ENCODE results near the gene CTCFL. TPM values are rescaled to one million over a fixed set of nuclear protein-coding genes. Genes with fewer than 3 reads are reported as not detected.

Gene CTCFL
- total RNA-seq, 4 donors from 2014 or later = not detected

GRCh38 chr20:57508831-57509230 is 16.1 kb downstream of the CTCFL start:
- Histone ChIP-seq H3K36me3 (no peaks in the 10 kb centered on the region), H3K4me1 (peaks cover 0 to 8% (median 6%) of the 10 kb centered on the region in 4 donors), H3K27ac (replicated peaks in 1 of 4) (no peak overlapping the region), H3K27me3 (no peaks in the 10 kb centered on the region), H3K9me3 (no peaks in the 10 kb centered on the region), H3K4me3 (no peak overlapping the region)
- intact Hi-C loops (cut with DNase I) = no loop called here
- 90% methylated on average over 5 of the region's 5 CpGs for WGBS
- no peak for TF ChIP-seq EP300 (IDR thresholded peaks at IDR 0.05)
- no peak for DNase-seq (ENCODE audit: extremely low spot score)

DNA sequence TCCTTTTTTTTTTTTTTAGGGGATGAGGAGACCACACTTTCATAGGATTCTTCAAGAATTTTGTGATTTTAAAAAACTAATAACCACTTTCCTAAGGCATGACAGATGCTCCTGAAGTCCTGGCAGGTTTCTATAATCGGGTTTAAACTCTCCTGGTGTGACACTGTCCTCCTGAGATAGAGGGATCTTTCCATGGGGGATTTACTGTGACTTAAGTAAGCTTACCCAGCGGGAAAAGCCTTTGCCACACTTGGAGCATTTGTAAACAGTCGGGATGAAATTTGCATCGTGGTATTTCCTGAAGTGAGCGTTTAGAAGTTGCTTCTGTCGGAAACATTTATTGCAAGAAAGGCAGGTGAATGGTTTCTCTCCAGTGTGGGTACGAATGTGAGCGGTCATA is 16.6 kb downstream of the CTCFL start:
- no peak for TF ChIP-seq POLR2A (IDR thresholded peaks at IDR 0.05; ENCODE audit: low read depth)
- no peaks in the 10 kb centered on the region for H3K27me3 ChIP-seq
- 75% methylated on average over 8 of the region's 8 CpGs for WGBS
- no peak overlapping the region for H3K4me3 ChIP-seq
- H3K4me1 ChIP-seq = peaks cover 0 to 8% (median 5%) of the 10 kb centered on the region in 4 donors
- no peaks in the 10 kb centered on the region for H3K36me3 ChIP-seq
- no peaks in the 10 kb centered on the region for H3K9me3 ChIP-seq
- intact Hi-C loops (cut with DNase I) = no loop called here
- no peak for DNase-seq (ENCODE audit: extremely low spot score)
- no peak overlapping the region for H3K27ac ChIP-seq (replicated peaks in 1 of 4)

- Histone ChIP-seq H3K9me3 (no peaks in the 10 kb centered on the region), H3K27me3 (no peaks in the 10 kb centered on the region), H3K4me1 (peaks cover 0 to 8% (median 5%) of the 10 kb centered on the region in 4 donors), H3K27ac (replicated peaks in 1 of 4) (no peak overlapping the region), H3K4me3 (no peak overlapping the region), H3K36me3 (no peaks in the 10 kb centered on the region)
- 48% methylated on average over 6 of the region's 6 CpGs for WGBS
- no peak for TF ChIP-seq CTCF (IDR thresholded peaks at IDR 0.05)
- no peak for TF ChIP-seq POLR2A (IDR thresholded peaks at IDR 0.05; ENCODE audit: low read depth)
- DNase-seq (ENCODE audit: extremely low spot score) = no peak
- intact Hi-C loops (cut with DNase I) = no loop called here
Observed at GRCh38 chr20:57507477-57507876, 17.5 kb downstream of the CTCFL start.

- Histone ChIP-seq H3K36me3 (no peaks in the 10 kb centered on the region), H3K27me3 (no peaks in the 10 kb centered on the region), H3K27ac (replicated peaks in 1 of 4) (no peak overlapping the region), H3K4me1 (peaks cover 0 to 8% (median 5%) of the 10 kb centered on the region in 4 donors), H3K4me3 (no peak overlapping the region), H3K9me3 (no peaks in the 10 kb centered on the region)
- TF ChIP-seq POLR2A (IDR thresholded peaks at IDR 0.05; ENCODE audit: low read depth) = no peak
- no peak for TF ChIP-seq EP300 (IDR thresholded peaks at IDR 0.05)
- TF ChIP-seq CTCF (IDR thresholded peaks at IDR 0.05) = no peak
- no peak for TF ChIP-seq POLR2AphosphoS5 (IDR thresholded peaks at IDR 0.05)
- DNase-seq (ENCODE audit: extremely low spot score) = no peak
- WGBS = 76% methylated on average over 6 of the region's 6 CpGs
- intact Hi-C loops (cut with DNase I) = no loop called here
Observed at GRCh38 chr20:57505979-57506378, 19.0 kb downstream of the CTCFL start.

DNA sequence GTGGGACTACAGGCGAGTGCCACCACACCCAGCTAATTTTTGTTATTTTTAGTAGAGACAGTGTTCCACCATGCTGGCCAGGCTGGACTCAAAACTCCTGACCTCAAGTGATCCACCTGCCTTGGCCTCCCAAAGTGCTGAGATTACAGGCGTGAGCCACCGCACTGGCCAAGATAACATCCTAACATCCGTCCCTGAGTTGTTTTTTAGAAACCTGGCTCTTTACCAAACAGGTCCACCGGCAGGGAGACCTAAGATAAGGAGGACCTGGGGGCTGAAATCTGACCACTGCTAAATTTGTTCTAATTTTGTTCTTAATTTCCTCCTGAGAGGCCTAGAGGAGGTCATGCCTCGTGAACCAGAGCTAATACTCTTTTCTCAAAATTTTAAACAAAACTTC is 20.5 kb downstream of the CTCFL start:
- H3K27me3 ChIP-seq = no peaks in the 10 kb centered on the region
- intact Hi-C loops (cut with DNase I) = no loop called here
- no peak for DNase-seq (ENCODE audit: extremely low spot score)
- 84% methylated on average over 6 of the region's 6 CpGs for WGBS
- H3K4me1 ChIP-seq = peaks cover 0 to 8% (median 5%) of the 10 kb centered on the region in 4 donors
- H3K9me3 ChIP-seq = no peaks in the 10 kb centered on the region
- no peak for TF ChIP-seq POLR2A (IDR thresholded peaks at IDR 0.05; ENCODE audit: low read depth)
- TF ChIP-seq EP300 (IDR thresholded peaks at IDR 0.05) = no peak
- no peak for TF ChIP-seq CTCF (IDR thresholded peaks at IDR 0.05)
- TF ChIP-seq POLR2AphosphoS5 (IDR thresholded peaks at IDR 0.05) = no peak
- no peak overlapping the region for H3K27ac ChIP-seq (replicated peaks in 1 of 4)
- no peak overlapping the region for H3K4me3 ChIP-seq
- no peaks in the 10 kb centered on the region for H3K36me3 ChIP-seq

DNA sequence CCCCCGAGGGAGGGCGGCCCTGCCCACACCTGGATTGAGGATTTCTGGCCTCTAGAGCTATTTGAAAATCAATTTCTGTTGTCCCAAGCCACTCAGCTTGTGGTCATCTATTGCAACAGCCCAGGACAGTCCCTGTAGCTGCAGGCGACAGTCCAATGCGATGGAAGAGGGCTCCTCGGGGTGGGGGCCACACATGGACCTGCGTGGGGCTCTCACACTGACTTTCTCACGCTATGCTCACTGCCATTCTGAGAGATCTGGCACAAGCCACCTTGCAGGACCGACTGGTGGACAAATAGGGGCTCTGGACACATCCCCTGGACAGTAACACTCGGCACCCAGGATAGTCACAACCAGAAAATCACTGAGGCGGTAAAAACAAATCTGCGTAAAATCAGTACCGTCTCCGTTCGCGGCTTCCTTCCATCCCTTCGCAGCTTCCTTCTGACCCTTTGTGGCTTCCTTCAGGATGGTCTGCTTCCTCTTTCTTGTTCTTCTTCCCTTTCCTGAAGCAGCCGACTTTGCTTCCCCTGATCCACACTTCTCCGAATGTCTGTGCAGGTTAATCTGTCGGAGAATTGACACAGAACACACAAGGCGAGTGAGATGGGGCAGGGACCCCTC is 21.8 kb downstream of the CTCFL start:
- no peaks in the 10 kb centered on the region for H3K27me3 ChIP-seq
- WGBS = 83% methylated on average over 20 of the region's 20 CpGs
- no peak for DNase-seq (ENCODE audit: extremely low spot score)
- no peaks in the 10 kb centered on the region for H3K36me3 ChIP-seq
- H3K4me1 ChIP-seq = peaks cover 5 to 11% (median 8%) of the 10 kb centered on the region in 4 donors
- no peaks in the 10 kb centered on the region for H3K9me3 ChIP-seq
- no peak for TF ChIP-seq EP300 (IDR thresholded peaks at IDR 0.05)
- no peak overlapping the region for H3K4me3 ChIP-seq
- H3K27ac ChIP-seq (replicated peaks in 1 of 4) = no peak overlapping the region
- intact Hi-C loops (cut with DNase I) = no loop called here

Measured in esophagus muscularis mucosa (tissue), 4 donors.